MM.1S (cell line): ENCODE data around the gene DAB2.

Source experiments
- DNase-seq: peaks from one replicate; pipeline ENCODE4 v3.0.0-alpha.2; 2015
- H2AFZ ChIP-seq: fragments of 300-600 bp; sonication (generic); 2 replicates; pipeline ENCODE4 v1.6.0; 2016; ENCODE audit warnings: antibody characterized with exemption, low read length
- H3F3A ChIP-seq: fragments of 300-600 bp; sonication (generic); 2 replicates; pipeline ENCODE4 v1.6.1; 2016; ENCODE audit warnings: mild to moderate bottlenecking, antibody characterized with exemption, low read length, moderate library complexity, mixed read lengths; ENCODE audit not compliant: insufficient read depth
- H3K27ac ChIP-seq: fragments of 300-600 bp; sonication (generic); 2 replicates; pipeline ENCODE4 v1.5.1; 2016; ENCODE audit warnings: mild to moderate bottlenecking, low read length
- H3K27me3 ChIP-seq: fragments of 300-600 bp; sonication (generic); replicated peaks from 2 replicates; pipeline ENCODE4 v1.6.0; 2016; ENCODE audit warnings: low read length; ENCODE audit not compliant: insufficient read depth
- H3K36me3 ChIP-seq: fragments of 300-600 bp; sonication (generic); replicated peaks from 2 replicates; pipeline ENCODE4 v1.6.1; 2016; ENCODE audit warnings: mild to moderate bottlenecking, low read length, mixed read lengths; ENCODE audit not compliant: insufficient read depth
- H3K4me1 ChIP-seq: fragments of 300-600 bp; sonication (generic); 2 replicates; pipeline ENCODE4 v1.6.1; 2016; ENCODE audit warnings: low read length, mixed read lengths
- H3K4me2 ChIP-seq: fragments of 300-600 bp; sonication (generic); 2 replicates; pipeline ENCODE4 v1.6.0; 2016; ENCODE audit warnings: low read depth, low read length
- H3K4me3 ChIP-seq: fragments of 300-600 bp; sonication (generic); 2 replicates; pipeline ENCODE4 v1.5.1; 2016; ENCODE audit warnings: low read length, mixed read lengths
- H3K79me2 ChIP-seq: fragments of 300-600 bp; sonication (generic); 2 replicates; pipeline ENCODE4 v1.6.1; 2016; ENCODE audit warnings: mixed run types, low read length, mixed read lengths
- H3K9ac ChIP-seq: fragments of 300-600 bp; sonication (generic); 2 replicates; pipeline ENCODE4 v1.6.1; 2016; ENCODE audit warnings: low read length, mixed read lengths
- H3K9me2 ChIP-seq: fragments of 300-600 bp; sonication (generic); replicated peaks from 2 replicates; pipeline ENCODE4 v1.6.1; 2016; ENCODE audit warnings: mild to moderate bottlenecking, low read length, mixed read lengths; ENCODE audit not compliant: insufficient read depth
- H3K9me3 ChIP-seq: fragments of 300-600 bp; sonication (generic); replicated peaks from 2 replicates; pipeline ENCODE4 v1.6.1; 2016; ENCODE audit warnings: mild to moderate bottlenecking, low read length, mixed read lengths; ENCODE audit not compliant: insufficient read depth
- H4K20me1 ChIP-seq: fragments of 300-600 bp; sonication (generic); 2 replicates; pipeline ENCODE4 v1.6.1; 2016; ENCODE audit warnings: mild to moderate bottlenecking, low read length, moderate library complexity, mixed read lengths; ENCODE audit not compliant: insufficient read depth
- CTCF ChIP-seq: fragments of 300-600 bp; sonication (generic); IDR thresholded peaks from 2 replicates; pipeline ENCODE4 v1.5.1; 2016; ENCODE audit warnings: antibody characterized with exemption, low read length, mixed read lengths
- EZH2 ChIP-seq: fragments of 300-600 bp; sonication (generic); optimal IDR thresholded peaks from 2 replicates; pipeline ENCODE3; 2017; ENCODE audit warnings: low read depth, mild to moderate bottlenecking, antibody characterized with exemption, low read length, mixed read lengths
- EZH2phosphoT487 ChIP-seq: fragments of 300-600 bp; sonication (generic); IDR thresholded peaks from 2 replicates; pipeline ENCODE4 v1.6.1; 2018; ENCODE audit warnings: antibody characterized with exemption, low read length

The DAB2 gene

GRCh38 chr5:39387293-39387692 lies 37.5 kb downstream of the DAB2 start:
- Histone ChIP-seq H3K4me3 (no peak overlapping the region), H3K9ac (no peak overlapping the region), H3K36me3 (no peaks in the 10 kb centered on the region), H3K27me3 (no peaks in the 10 kb centered on the region), H2AFZ (no peak overlapping the region), H3K4me2 (no peak overlapping the region), H3K27ac (no peak overlapping the region), H3K9me2 (no peaks in the 10 kb centered on the region), H3F3A (no peaks in the 10 kb centered on the region), H3K9me3 (no peaks in the 10 kb centered on the region), H3K4me1 (peaks cover 14% of the 10 kb centered on the region), H3K79me2 (no peaks in the 10 kb centered on the region), H4K20me1 (no peaks in the 10 kb centered on the region)
- DNase-seq: no peak
- TF ChIP-seq EZH2phosphoT487: no peak
- no peak for TF ChIP-seq EZH2
- no peak for TF ChIP-seq CTCF

GRCh38 chr5:39384271-39384670 lies 40.5 kb downstream of the DAB2 start:
- H3K9ac ChIP-seq: no peak overlapping the region
- DNase-seq: peak; percentile 55
- no peaks in the 10 kb centered on the region for H3F3A ChIP-seq
- H3K79me2 ChIP-seq: no peaks in the 10 kb centered on the region
- H3K4me3 ChIP-seq: no peak overlapping the region
- H3K27ac ChIP-seq: no peak overlapping the region
- H4K20me1 ChIP-seq: no peaks in the 10 kb centered on the region
- TF ChIP-seq CTCF (no peak), EZH2phosphoT487 (no peak), EZH2 (no peak)
- no peaks in the 10 kb centered on the region for H3K36me3 ChIP-seq
- H3K9me3 ChIP-seq: no peaks in the 10 kb centered on the region
- H3K27me3 ChIP-seq: no peaks in the 10 kb centered on the region
- no peaks in the 10 kb centered on the region for H3K9me2 ChIP-seq
- H3K4me2 ChIP-seq: no peak overlapping the region
- H3K4me1 ChIP-seq: peaks cover 14% of the 10 kb centered on the region
- no peak overlapping the region for H2AFZ ChIP-seq

- H3F3A ChIP-seq: no peaks in the 10 kb centered on the region
- H3K27ac ChIP-seq: no peak overlapping the region
- no peak overlapping the region for H3K4me2 ChIP-seq
- no peaks in the 10 kb centered on the region for H3K9me2 ChIP-seq
- H2AFZ ChIP-seq: no peak overlapping the region
- no peaks in the 10 kb centered on the region for H3K9me3 ChIP-seq
- H3K79me2 ChIP-seq: no peaks in the 10 kb centered on the region
- no peaks in the 10 kb centered on the region for H3K36me3 ChIP-seq
- H3K9ac ChIP-seq: no peak overlapping the region
- H3K4me1 ChIP-seq: peaks cover 14% of the 10 kb centered on the region
- TF ChIP-seq CTCF: no peak
- TF ChIP-seq EZH2phosphoT487: no peak
- no peak for TF ChIP-seq EZH2
- H3K27me3 ChIP-seq: no peaks in the 10 kb centered on the region
- DNase-seq: no peak
- H4K20me1 ChIP-seq: no peaks in the 10 kb centered on the region
- H3K4me3 ChIP-seq: no peak overlapping the region
These were observed 43.4 kb downstream of the DAB2 start for GRCh38 chr5:39381376-39381775.

DNA sequence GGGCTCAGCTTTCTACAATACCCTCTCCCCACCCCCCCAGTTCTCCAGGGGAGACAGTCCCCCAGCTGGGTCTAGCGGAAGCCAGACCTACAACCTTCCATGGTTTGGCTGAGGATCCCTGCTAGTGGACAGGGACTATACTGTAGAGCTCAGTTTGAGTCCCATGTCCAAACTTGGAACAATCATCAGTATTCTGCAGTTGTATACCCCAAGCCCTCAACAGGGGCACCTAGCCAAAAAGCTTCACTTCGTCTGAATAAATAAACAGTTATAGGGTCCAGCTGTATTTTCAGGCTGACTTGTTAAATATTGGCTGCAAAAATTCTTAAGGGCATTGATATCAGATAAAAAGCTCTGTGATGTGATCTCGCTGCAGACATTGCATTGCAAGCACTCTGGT lies 45.1 kb downstream of the DAB2 start:
- Histone ChIP-seq H3K79me2 (no peaks in the 10 kb centered on the region), H3K9me3 (no peaks in the 10 kb centered on the region), H3K4me3 (no peak overlapping the region), H3K9ac (no peak overlapping the region), H3K27me3 (no peaks in the 10 kb centered on the region), H4K20me1 (no peaks in the 10 kb centered on the region), H3K9me2 (no peaks in the 10 kb centered on the region), H3F3A (no peaks in the 10 kb centered on the region), H3K4me2 (no peak overlapping the region), H3K4me1 (peaks cover 14% of the 10 kb centered on the region), H3K36me3 (no peaks in the 10 kb centered on the region), H3K27ac (no peak overlapping the region), H2AFZ (no peak overlapping the region)
- no peak for DNase-seq
- TF ChIP-seq EZH2: no peak
- TF ChIP-seq EZH2phosphoT487: no peak
- no peak for TF ChIP-seq CTCF
